22Rv1 (cell line): ENCODE measurements around the gene PLOD2.

Source experiments
- H3K27ac ChIP-seq: fragments of 450-650 bp; 2 replicates; pipeline ENCODE4 v1.5.1; 2017
- CTCF ChIP-seq: fragments of 450-650 bp; IDR thresholded peaks from 2 replicates; pipeline ENCODE4 v1.5.1; 2017; ENCODE audit warnings: mild to moderate bottlenecking
- ZFX ChIP-seq: fragments of 450-650 bp; IDR thresholded peaks from 2 replicates; pipeline ENCODE4 v1.6.1; 2017; ENCODE audit warnings: antibody characterized with exemption, borderline replicate concordance

PLOD2 gene

GRCh38 chr3:146035366-146035765 is 125.6 kb downstream of the PLOD2 start:
- TF ChIP-seq ZFX (no peak), CTCF (no peak)
- H3K27ac ChIP-seq = no peak overlapping the region

- no peak overlapping the region for H3K27ac ChIP-seq
- TF ChIP-seq CTCF = no peak
- no peak for TF ChIP-seq ZFX
Observed at GRCh38 chr3:146033950-146034349, 127.0 kb downstream of the PLOD2 start.

GRCh38 chr3:146026547-146026946 is 134.4 kb downstream of the PLOD2 start:
- peak; percentile 39; the same call in 1 of the 2 replicates for TF ChIP-seq CTCF
- no peak for TF ChIP-seq ZFX
- no peak overlapping the region for H3K27ac ChIP-seq

GRCh38 chr3:146024260-146024659 is 136.7 kb downstream of the PLOD2 start:
- TF ChIP-seq ZFX = no peak
- no peak for TF ChIP-seq CTCF

GRCh38 chr3:146020969-146021368 is 140.0 kb downstream of the PLOD2 start:
- no peak overlapping the region for H3K27ac ChIP-seq
- TF ChIP-seq ZFX (no peak), CTCF (no peak)

More at GRCh38 chr3:146024260-146024659, 136.7 kb downstream of the PLOD2 start:
- no peak overlapping the region for H3K27ac ChIP-seq

- no peak overlapping the region for H3K27ac ChIP-seq
- TF ChIP-seq ZFX (no peak), CTCF (no peak)
Observed at GRCh38 chr3:146019508-146019907, 141.5 kb downstream of the PLOD2 start.
